ENCODE results near the gene ZC3HAV1.
A peak's percentile ranks its signal among the peaks of the same experiment; 100 is the strongest.
"Not testable (repeated sequence)": the region's sequence is repeated elsewhere in the genome, so short reads cannot be mapped to it uniquely, and the experiment has no call there.

Gene ZC3HAV1

DNA sequence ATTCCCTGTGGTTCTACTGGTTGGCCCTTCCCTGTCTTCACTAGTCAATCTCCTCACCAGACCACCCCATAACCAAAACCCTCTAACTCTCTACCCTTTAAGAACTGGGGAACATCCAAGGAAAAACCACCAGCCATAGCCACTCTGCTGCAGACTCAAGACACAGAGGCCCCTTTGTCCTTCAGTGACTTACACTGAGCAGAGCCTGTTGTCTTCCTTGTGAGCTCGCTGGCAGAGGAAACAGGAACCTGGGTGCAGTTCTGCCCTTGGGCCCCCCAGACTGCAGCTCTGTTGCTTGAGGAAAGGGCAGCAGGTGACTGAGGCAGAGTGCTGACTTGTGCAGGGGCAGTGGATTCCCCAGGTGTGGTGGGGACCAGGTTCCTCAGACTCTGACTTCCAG is 30.6 kb downstream of the ZC3HAV1 start:
- POLR2A ChIA-PET: no interaction called here
- TF ChIP-seq SUZ12 (IDR thresholded peaks at IDR 0.05): no peak
- TF ChIP-seq FOXA1 (IDR thresholded peaks at IDR 0.05): no peak
- CTCF ChIA-PET: interaction anchor here (0.6 kb wide), 1 partner anchor 46 kb away, joined by 3 read pairs; no protein-coding TSS in a partner anchor
- DNase-seq (ENCODE audit: extremely low spot score): no peak

GRCh38 chr7:139078399-139078798 is 31.1 kb downstream of the ZC3HAV1 start:
- POLR2A ChIA-PET: no interaction called here
- DNase-seq (ENCODE audit: extremely low spot score): no peak
- no peak for TF ChIP-seq SUZ12 (IDR thresholded peaks at IDR 0.05)
- TF ChIP-seq ZNF384 (IDR thresholded peaks at IDR 0.05): no peak
- no peak for TF ChIP-seq ELF4 (IDR thresholded peaks at IDR 0.05)
- TF ChIP-seq LEF1 (IDR thresholded peaks at IDR 0.05; ENCODE audit: borderline replicate concordance): no peak
- TF ChIP-seq CTBP1 (IDR thresholded peaks at IDR 0.05; ENCODE audit: borderline replicate concordance): no peak
- TF ChIP-seq ARNT (IDR thresholded peaks at IDR 0.05): no peak
- TF ChIP-seq SP1 (IDR thresholded peaks at IDR 0.05): no peak
- TF ChIP-seq FOXA1 (IDR thresholded peaks at IDR 0.05): no peak
- TF ChIP-seq BHLHE40 (IDR thresholded peaks at IDR 0.05; ENCODE audit: borderline replicate concordance): no peak
- no peak for TF ChIP-seq L3MBTL2 (conservative IDR thresholded peaks at IDR 0.05)
- no peak for TF ChIP-seq FOXM1 (IDR thresholded peaks at IDR 0.05; ENCODE audit: borderline replicate concordance)
- TF ChIP-seq, protein P1, sequence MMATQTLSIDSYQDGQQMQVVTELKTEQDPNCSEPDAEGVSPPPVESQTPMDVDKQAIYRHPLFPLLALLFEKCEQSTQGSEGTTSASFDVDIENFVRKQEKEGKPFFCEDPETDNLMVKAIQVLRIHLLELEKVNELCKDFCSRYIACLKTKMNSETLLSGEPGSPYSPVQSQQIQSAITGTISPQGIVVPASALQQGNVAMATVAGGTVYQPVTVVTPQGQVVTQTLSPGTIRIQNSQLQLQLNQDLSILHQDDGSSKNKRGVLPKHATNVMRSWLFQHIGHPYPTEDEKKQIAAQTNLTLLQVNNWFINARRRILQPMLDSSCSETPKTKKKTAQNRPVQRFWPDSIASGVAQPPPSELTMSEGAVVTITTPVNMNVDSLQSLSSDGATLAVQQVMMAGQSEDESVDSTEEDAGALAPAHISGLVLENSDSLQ (IDR thresholded peaks at IDR 0.05): no peak
- TF ChIP-seq TARDBP (IDR thresholded peaks at IDR 0.05): no peak
- no peak for TF ChIP-seq HDGF (IDR thresholded peaks at IDR 0.05; ENCODE audit: borderline replicate concordance)
- TF ChIP-seq NFRKB (IDR thresholded peaks at IDR 0.05): no peak
- TF ChIP-seq FOXK2 (IDR thresholded peaks at IDR 0.05): no peak
- CTCF ChIA-PET: no interaction called here

DNA sequence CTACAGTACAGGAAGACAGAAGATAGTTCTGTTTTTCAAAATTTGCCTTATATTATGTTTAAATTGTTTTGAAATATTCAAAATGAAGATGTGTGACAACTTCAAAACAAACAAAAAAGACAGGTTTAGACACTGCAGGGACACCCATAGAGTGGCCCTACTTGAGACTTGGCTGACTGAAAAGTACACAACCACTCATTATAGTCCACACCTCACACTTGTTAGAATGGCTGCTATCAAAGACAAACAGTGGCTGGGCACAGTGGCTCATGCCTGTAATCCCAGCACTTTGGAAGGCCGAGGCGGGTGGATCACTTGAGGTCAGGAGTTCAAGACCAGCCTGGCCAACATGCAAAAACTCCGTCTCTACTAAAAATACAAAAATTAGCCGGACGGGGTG is 31.8 kb downstream of the ZC3HAV1 start:
- CTCF ChIA-PET; POLR2A ChIA-PET; DNase-seq (ENCODE audit: extremely low spot score): not testable (repeated sequence)

- TF ChIP-seq FOXK2 (IDR thresholded peaks at IDR 0.05) (no peak), TARDBP (IDR thresholded peaks at IDR 0.05) (no peak), BHLHE40 (IDR thresholded peaks at IDR 0.05; ENCODE audit: borderline replicate concordance) (no peak), CTBP1 (IDR thresholded peaks at IDR 0.05; ENCODE audit: borderline replicate concordance) (no peak), FOXA1 (IDR thresholded peaks at IDR 0.05) (no peak), SP1 (IDR thresholded peaks at IDR 0.05) (no peak), ELF4 (IDR thresholded peaks at IDR 0.05) (no peak), L3MBTL2 (conservative IDR thresholded peaks at IDR 0.05) (no peak), LEF1 (IDR thresholded peaks at IDR 0.05; ENCODE audit: borderline replicate concordance) (no peak), SUZ12 (IDR thresholded peaks at IDR 0.05) (no peak), ARNT (IDR thresholded peaks at IDR 0.05) (no peak), HDGF (IDR thresholded peaks at IDR 0.05; ENCODE audit: borderline replicate concordance) (no peak), ZNF384 (IDR thresholded peaks at IDR 0.05) (no peak), NFRKB (IDR thresholded peaks at IDR 0.05) (no peak), FOXM1 (IDR thresholded peaks at IDR 0.05; ENCODE audit: borderline replicate concordance) (no peak)
- TF ChIP-seq, protein P1 (IDR thresholded peaks at IDR 0.05): no peak
- CTCF ChIA-PET: interaction anchor here (0.6 to 1.9 kb wide), 12 partner anchors 11 to 372 kb away, joined by 3 to 19 read pairs (median 4); no protein-coding TSS in a partner anchor
- POLR2A ChIA-PET: no interaction called here
- no peak for DNase-seq (ENCODE audit: extremely low spot score)
These were observed 33.4 kb downstream of the ZC3HAV1 start for GRCh38 chr7:139075871-139076686.

DNA sequence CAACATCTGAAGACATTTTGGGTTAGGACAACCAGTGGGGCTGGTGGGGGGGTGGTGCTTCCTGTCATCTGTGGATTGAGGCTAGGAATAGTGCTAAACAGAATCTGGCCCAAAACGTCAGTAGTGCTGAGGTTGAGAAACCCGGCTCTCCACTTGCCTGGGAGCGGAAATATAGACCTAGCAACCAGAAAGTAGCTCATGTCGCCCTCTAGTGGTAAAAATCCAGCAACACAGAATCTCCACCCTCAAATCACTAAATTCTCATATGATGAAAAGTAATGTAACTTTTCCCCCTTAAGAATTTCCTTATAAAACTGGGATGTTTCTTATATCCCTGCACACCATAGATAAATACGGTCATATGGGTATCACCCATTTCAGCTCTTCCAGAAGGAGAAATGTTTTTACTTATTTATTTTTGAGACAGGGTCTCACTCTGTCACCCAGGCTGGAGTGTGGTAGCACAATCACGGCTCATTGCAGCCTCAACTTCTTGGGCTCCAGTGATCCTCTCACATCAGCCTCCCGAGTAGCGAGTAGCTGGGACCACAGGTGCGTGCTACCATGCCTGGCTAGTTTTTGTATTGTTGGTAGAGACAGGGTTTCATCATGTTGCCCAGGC is 34.4 kb downstream of the ZC3HAV1 start:
- ChIA-PET POLR2A (interaction anchor here (1.4 kb wide), 1 partner anchor 59 kb away, joined by 4 read pairs; a partner anchor contains a TSS), CTCF (interaction anchor here (0.5 to 1.9 kb wide), 25 partner anchors 10 to 916 kb away, joined by 3 to 19 read pairs (median 4); no protein-coding TSS in a partner anchor)
- DNase-seq (ENCODE audit: extremely low spot score): peak; percentile 83
- TF ChIP-seq BHLHE40 (IDR thresholded peaks at IDR 0.05; ENCODE audit: borderline replicate concordance) (no peak), L3MBTL2 (conservative IDR thresholded peaks at IDR 0.05) (no peak), CTBP1 (IDR thresholded peaks at IDR 0.05; ENCODE audit: borderline replicate concordance) (no peak), LEF1 (IDR thresholded peaks at IDR 0.05; ENCODE audit: borderline replicate concordance) (no peak), ARNT (IDR thresholded peaks at IDR 0.05) (no peak), NFRKB (IDR thresholded peaks at IDR 0.05) (no peak), SP1 (IDR thresholded peaks at IDR 0.05) (no peak), SUZ12 (IDR thresholded peaks at IDR 0.05) (no peak), FOXM1 (IDR thresholded peaks at IDR 0.05; ENCODE audit: borderline replicate concordance) (no peak), ELF4 (IDR thresholded peaks at IDR 0.05) (no peak), FOXA1 (IDR thresholded peaks at IDR 0.05) (no peak), ZNF384 (IDR thresholded peaks at IDR 0.05) (no peak), HDGF (IDR thresholded peaks at IDR 0.05; ENCODE audit: borderline replicate concordance) (no peak), TARDBP (IDR thresholded peaks at IDR 0.05) (no peak), FOXK2 (IDR thresholded peaks at IDR 0.05) (no peak)
- TF ChIP-seq, protein P1 (IDR thresholded peaks at IDR 0.05): no peak

- no peak for DNase-seq (ENCODE audit: extremely low spot score)
- POLR2A ChIA-PET: no interaction called here
- TF ChIP-seq, protein P1 (IDR thresholded peaks at IDR 0.05): no peak
- TF ChIP-seq LEF1 (IDR thresholded peaks at IDR 0.05; ENCODE audit: borderline replicate concordance): no peak
- no peak for TF ChIP-seq FOXK2 (IDR thresholded peaks at IDR 0.05)
- no peak for TF ChIP-seq FOXM1 (IDR thresholded peaks at IDR 0.05; ENCODE audit: borderline replicate concordance)
- no peak for TF ChIP-seq CTBP1 (IDR thresholded peaks at IDR 0.05; ENCODE audit: borderline replicate concordance)
- no peak for TF ChIP-seq ZNF384 (IDR thresholded peaks at IDR 0.05)
- TF ChIP-seq ELF4 (IDR thresholded peaks at IDR 0.05): no peak
- CTCF ChIA-PET: interaction anchor here (0.5 kb wide), 1 partner anchor 872 kb away, joined by 3 read pairs; no protein-coding TSS in a partner anchor
These were observed 36.7 kb downstream of the ZC3HAV1 start for GRCh38 chr7:139072796-139073195.

All from HEK293T (cell line).